ENCODE data around the gene HHLA2.

HHLA2 gene

GRCh38 chr3:108315767-108316301 lies 19.5 kb downstream of the HHLA2 start:
- TF ChIP-seq CTCF (IDR thresholded peaks at IDR 0.05; ENCODE audit: control insufficient read depth, extremely low read depth, insufficient read depth) = no peak
- DNase-seq (ENCODE audit: low read depth) = no peak
- H3K4me3 ChIP-seq (ENCODE audit: low read depth, low read length) = no peak overlapping the region

GRCh38 chr3:108319428-108320082 lies 23.2 kb downstream of the HHLA2 start:
- TF ChIP-seq CTCF (IDR thresholded peaks at IDR 0.05; ENCODE audit: control insufficient read depth, extremely low read depth, insufficient read depth) = no peak
- H3K4me3 ChIP-seq (ENCODE audit: low read depth, low read length) = no peak overlapping the region
- peak; percentile 95 for DNase-seq (ENCODE audit: low read depth)

GRCh38 chr3:108320746-108321350 lies 24.5 kb downstream of the HHLA2 start:
- H3K4me3 ChIP-seq (ENCODE audit: low read depth, low read length) = no peak overlapping the region
- no peak for TF ChIP-seq CTCF (IDR thresholded peaks at IDR 0.05; ENCODE audit: control insufficient read depth, extremely low read depth, insufficient read depth)
- DNase-seq (ENCODE audit: low read depth) = no peak

GRCh38 chr3:108322352-108322751 lies 26.0 kb downstream of the HHLA2 start:
- TF ChIP-seq CTCF (IDR thresholded peaks at IDR 0.05; ENCODE audit: control insufficient read depth, extremely low read depth, insufficient read depth) = no peak
- DNase-seq (ENCODE audit: low read depth) = no peak
- H3K4me3 ChIP-seq (ENCODE audit: low read depth, low read length) = no peak overlapping the region

GRCh38 chr3:108324177-108324576 lies 27.8 kb downstream of the HHLA2 start:
- DNase-seq (ENCODE audit: low read depth) = no peak
- TF ChIP-seq CTCF (IDR thresholded peaks at IDR 0.05; ENCODE audit: control insufficient read depth, extremely low read depth, insufficient read depth) = no peak
- no peak overlapping the region for H3K4me3 ChIP-seq (ENCODE audit: low read depth, low read length)

GRCh38 chr3:108327168-108327567 lies 30.8 kb downstream of the HHLA2 start:
- DNase-seq (ENCODE audit: low read depth) = no peak
- no peak overlapping the region for H3K4me3 ChIP-seq (ENCODE audit: low read depth, low read length)
- no peak for TF ChIP-seq CTCF (IDR thresholded peaks at IDR 0.05; ENCODE audit: control insufficient read depth, extremely low read depth, insufficient read depth)
